WTC11 (cell line): Measurements from ENCODE around the gene RPS10.

Source experiments
- PRRX2 ChIP-seq: fragments of 250-450 bp; sonication (Bioruptor Pico); IDR thresholded peaks from 2 replicates; pipeline ENCODE4 v1.8.0; 2021; ENCODE audit warnings: mild to moderate bottlenecking
- TF ChIP-seq, protein P1 (sequence below): fragments of 200-600 bp; IDR thresholded peaks from 2 replicates; pipeline ENCODE4 v1.8.0; 2022; ENCODE audit warnings: antibody characterized with exemption
- TF ChIP-seq, protein P2 (sequence below): sonication (generic); formaldehyde crosslinking; IDR thresholded peaks from 2 replicates; pipeline ENCODE4 v1.8.1; 2023; ENCODE audit warnings: mild to moderate bottlenecking, missing genetic modification reagents

DNA sequence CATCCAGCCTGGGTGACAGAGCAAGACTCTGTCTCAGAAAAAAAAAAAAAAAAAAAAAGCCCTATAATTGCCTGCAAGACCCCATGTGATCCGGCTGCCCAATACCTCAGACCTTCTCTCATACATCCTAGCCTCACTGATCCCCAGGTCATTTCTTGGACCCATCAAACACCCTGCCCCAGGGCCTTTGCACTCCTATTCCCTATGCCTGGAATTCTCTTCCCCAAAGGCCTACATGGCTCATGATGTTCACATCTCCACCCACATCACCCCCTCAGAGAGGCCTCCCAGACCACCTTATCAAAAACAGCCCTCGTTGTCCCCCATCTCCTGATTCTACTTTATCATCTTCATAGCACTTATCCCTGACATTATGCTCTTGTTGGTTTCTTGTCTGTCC is 48.9 kb upstream of the RPS10 start:
- TF ChIP-seq, protein P1, sequence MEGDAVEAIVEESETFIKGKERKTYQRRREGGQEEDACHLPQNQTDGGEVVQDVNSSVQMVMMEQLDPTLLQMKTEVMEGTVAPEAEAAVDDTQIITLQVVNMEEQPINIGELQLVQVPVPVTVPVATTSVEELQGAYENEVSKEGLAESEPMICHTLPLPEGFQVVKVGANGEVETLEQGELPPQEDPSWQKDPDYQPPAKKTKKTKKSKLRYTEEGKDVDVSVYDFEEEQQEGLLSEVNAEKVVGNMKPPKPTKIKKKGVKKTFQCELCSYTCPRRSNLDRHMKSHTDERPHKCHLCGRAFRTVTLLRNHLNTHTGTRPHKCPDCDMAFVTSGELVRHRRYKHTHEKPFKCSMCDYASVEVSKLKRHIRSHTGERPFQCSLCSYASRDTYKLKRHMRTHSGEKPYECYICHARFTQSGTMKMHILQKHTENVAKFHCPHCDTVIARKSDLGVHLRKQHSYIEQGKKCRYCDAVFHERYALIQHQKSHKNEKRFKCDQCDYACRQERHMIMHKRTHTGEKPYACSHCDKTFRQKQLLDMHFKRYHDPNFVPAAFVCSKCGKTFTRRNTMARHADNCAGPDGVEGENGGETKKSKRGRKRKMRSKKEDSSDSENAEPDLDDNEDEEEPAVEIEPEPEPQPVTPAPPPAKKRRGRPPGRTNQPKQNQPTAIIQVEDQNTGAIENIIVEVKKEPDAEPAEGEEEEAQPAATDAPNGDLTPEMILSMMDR = no peak
- TF ChIP-seq, protein P2, sequence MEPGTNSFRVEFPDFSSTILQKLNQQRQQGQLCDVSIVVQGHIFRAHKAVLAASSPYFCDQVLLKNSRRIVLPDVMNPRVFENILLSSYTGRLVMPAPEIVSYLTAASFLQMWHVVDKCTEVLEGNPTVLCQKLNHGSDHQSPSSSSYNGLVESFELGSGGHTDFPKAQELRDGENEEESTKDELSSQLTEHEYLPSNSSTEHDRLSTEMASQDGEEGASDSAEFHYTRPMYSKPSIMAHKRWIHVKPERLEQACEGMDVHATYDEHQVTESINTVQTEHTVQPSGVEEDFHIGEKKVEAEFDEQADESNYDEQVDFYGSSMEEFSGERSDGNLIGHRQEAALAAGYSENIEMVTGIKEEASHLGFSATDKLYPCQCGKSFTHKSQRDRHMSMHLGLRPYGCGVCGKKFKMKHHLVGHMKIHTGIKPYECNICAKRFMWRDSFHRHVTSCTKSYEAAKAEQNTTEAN (CRISPR knock-in tag) = no peak
- TF ChIP-seq PRRX2 = no peak
